Measurements from ENCODE around the gene TLCD4.
A peak's percentile ranks its signal among the peaks of the same experiment; 100 is the strongest.
"Not testable (repeated sequence)": the region's sequence is repeated elsewhere in the genome, so short reads cannot be mapped to it uniquely, and the experiment has no call there.

Gene TLCD4

DNA sequence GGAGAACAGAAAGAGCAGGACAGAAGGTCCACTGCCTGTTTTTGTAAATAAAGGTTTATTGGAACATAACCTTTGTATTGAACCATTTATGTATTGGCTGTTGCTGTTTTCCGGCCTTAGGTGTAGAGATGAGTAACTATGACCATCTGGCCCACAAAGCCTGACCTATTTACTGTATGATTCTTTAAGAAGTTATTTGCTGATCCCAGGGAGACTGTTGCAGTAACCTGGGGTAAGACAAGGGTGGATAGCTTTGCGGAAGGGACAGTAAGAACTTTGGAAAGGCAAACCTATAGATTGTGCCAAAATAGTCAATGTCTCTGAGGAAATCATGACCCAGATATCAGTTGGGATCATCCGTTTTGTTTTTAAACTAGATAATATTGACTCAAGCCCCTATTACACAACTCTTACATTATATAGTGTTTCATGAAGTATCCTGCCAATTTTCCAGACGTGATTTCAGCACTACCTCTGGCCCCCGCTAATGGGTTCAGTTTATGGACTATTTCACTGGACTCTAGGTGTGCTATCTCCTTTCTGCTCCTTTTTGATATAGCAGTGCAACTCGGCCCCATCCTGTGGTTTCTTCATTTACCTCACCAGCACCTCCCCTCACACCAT lies 20.8 kb upstream of the TLCD4 start:
- DNase-seq: no peak

GRCh38 chr1:95097426-95097825 lies 19.7 kb upstream of the TLCD4 start:
- no peak for DNase-seq

DNA sequence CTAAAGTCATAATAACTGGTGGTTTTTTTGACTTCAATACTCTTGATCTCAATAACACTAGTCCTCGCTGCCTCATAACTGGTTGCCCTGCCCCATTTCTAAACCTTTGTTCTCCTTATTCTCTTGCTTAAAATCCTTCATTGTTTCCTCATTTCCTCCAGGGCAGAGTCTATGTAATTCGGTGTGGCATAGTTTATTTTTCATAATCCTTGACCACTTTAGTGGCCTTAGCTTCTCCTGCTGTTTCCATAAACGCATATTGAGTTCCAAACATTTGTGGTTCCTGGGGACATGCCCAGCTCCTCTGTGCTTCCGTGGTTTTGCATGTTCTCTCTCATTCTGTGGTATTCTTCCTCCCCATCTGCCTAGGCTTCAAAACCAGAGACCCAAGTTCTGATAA lies 19.0 kb upstream of the TLCD4 start:
- no peak for DNase-seq

GRCh38 chr1:95108792-95109191 lies 8.4 kb upstream of the TLCD4 start:
- DNase-seq: no peak

- no peak for DNase-seq
These were observed 6.1 kb upstream of the TLCD4 start for GRCh38 chr1:95111014-95111413.

DNA sequence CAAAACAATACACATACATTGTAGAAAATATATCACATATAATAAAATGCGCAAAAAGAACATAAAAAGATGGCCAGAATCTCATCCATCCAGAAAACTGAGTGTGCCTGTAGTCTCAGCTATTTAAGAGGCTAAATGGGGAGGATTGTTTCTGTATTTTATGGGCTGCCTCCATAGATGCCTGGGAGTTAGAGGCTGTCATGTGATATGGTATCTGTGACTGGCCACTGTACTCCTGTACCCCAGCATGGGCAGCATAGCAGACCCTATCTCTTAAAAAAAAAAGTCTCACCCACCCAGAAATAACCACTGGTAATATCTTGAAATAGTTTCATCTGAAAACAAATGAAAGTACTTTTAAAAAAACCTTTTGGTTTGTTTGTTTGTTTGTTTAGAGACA lies 3.5 kb upstream of the TLCD4 start:
- no peak for DNase-seq

DNA sequence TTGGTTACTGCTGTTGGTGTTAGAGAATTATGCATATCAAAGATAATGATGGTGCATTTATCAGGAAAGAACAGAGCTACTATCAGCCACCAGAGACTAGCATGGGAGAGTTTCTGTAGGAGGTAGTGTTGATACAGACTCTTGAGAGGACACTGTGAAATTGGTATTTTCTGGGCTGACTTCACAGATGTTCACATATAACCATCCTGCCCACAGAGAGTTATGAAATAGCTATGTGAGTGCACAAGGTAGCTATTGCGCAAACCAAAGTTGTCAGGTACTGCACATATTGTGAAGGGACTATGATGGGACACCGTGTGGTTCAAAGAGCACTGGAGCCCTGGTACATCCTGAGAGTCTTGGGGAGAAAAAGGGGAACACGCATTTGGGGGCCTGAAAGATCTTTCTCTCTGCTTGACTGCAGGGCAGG lies 1.4 kb upstream of the TLCD4 start:
- DNase-seq: no peak

GRCh38 chr1:95116580-95117206 lies 462 bp upstream of the TLCD4 start:
- peak; percentile 19 for DNase-seq

GRCh38 chr1:95118067-95118499 lies 928 bp downstream of the TLCD4 start:
- DNase-seq: no peak

DNA sequence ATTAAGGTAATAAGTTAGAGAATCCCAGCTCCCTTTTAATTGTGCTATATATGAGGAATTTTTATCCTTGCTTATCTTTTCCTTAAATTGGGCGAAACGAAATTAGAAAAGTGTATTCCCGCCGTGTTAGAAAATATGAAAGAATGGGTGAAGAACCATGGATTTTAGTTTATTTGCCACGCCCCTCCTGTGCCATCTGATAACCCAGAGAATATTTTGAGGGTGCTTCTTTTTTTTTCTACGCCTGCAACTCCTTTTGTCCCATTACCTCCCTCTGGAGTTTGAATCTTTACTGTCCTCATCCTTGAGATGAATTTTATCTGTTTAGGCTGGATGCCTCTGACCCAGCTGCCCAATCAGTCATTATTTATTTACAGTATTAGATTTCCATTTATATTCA lies 1.6 kb downstream of the TLCD4 start:
- DNase-seq: no peak

DNA sequence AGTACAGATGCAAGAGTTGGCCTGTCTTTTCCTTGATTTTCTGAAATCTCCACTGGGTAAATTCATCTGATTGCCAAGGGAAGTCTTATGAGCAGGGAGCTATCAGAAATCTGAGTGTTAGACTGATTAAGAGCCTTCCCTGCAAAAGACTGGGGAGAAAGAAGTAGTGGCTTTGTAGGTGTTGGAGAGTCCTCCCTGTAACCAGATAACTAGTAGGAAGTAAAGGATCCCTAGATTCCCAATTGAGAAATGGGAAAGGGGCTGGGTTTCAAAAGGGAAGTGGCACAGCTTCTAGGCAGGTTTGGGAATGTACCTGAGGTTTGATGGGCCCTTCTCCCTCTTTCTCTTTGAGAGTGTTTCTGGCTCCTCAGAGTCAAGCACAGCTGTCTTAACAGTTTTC lies 2.1 kb downstream of the TLCD4 start:
- DNase-seq: no peak

DNA sequence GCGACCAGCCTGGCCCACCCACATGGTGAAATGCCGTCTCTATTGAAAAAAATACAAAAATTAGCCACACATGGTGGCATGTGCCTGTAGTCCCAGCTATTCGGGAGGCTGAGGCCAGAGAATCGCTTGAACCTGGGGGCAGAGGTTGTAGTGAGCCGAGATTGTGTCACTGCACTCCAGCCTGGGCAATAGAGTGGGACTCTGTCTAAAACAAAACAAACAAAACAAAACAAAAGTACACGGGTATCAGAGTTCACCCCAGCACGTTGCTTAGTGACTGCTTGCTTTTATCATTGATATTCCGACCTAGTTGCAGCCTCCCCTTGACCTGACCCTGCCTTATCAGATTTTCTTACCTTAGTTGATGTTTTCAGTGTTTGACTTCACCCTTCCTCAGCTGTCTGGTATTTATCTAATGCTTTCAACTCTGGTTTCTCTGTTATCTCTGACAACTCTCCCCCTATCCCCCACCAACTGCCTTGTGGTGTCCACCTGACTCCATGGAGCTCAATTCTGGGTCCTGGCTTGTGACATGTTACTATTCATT lies 5.1 kb downstream of the TLCD4 start:
- DNase-seq: no peak

- no peak for DNase-seq
These were observed 7.2 kb downstream of the TLCD4 start for GRCh38 chr1:95124342-95124741.

DNA sequence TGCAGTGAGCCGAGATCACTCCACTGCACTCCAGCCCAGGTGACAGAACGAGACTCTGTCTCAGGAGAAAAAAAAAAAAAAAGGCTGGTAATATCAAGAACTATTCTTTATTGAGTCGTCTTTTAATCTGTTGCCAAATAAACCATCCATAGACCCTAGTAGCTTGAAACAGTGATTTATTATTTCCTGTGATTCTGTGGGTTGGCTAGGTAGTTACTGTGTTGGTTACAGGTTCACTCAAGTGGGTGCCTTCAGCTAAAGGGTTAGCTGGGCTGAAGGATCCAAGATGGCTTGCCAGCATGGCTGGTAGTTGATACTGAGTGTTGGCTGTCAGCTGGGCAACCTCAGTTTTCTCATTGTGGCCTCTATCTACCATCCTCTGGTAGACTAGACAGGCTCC lies 9.2 kb downstream of the TLCD4 start:
- DNase-seq: no peak

DNA sequence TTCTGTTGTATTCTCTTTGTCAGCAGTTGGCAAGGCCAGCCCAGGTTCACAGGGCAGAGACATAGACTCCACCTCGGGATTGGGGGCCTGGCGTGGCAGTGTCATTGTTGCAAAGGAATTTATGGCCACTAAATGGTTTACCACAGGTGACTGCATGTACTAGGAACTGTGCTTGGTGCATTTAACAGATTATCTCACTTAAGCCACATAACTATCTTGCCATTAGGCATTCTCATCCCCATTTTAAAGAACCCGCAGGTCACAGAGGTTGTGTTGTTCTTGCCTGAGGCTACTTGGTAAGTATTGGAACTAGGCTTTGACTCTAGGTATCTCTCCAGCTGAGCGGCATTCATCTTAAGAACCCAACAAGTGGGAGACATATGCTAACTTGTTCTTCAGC lies 9.7 kb downstream of the TLCD4 start:
- DNase-seq: no peak

DNA sequence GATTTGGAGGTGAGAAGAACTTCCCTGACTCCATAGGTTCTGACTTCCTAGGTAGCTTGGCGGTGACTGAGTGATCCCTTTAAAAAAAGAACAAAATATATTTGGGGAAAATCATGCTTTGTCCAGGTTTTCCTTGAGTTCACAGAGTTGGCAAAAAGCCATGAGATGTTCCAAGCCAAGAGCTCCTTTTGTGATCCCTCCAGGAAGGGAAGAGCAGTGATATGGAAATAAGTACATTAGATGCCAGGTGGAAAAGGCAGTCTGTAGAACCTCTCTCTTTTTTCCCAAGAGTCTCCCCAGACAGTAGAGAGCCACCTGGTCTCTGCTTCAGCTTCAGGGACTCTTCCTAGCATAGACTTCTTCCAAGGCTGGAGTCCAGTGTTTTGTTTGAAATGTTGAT lies 10.2 kb downstream of the TLCD4 start:
- DNase-seq: no peak

GRCh38 chr1:95132762-95133161 lies 15.6 kb downstream of the TLCD4 start:
- no peak for DNase-seq

GRCh38 chr1:95133687-95134086 lies 16.5 kb downstream of the TLCD4 start:
- DNase-seq: no peak

GRCh38 chr1:95138223-95138622 lies 21.1 kb downstream of the TLCD4 start:
- DNase-seq: no peak

DNA sequence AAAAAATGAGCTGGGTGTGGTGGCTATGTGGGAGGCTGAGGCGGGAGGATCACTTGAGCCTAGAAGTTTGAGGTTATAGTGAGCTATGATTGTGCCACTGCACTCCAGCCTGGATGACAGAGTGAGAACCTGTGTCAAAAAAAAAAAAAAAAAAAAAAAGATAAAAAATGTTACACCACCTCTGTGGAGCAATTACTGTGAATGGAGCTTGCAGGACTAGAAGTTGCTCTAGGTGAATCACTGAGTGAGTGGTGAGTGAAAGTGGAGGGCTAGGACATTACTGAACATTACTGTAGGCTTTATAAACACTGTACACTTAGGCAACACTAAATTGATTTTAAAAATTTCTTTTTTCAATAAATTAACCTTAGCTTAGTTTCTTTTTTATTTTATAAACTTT lies 21.9 kb downstream of the TLCD4 start:
- no peak for DNase-seq

DNA sequence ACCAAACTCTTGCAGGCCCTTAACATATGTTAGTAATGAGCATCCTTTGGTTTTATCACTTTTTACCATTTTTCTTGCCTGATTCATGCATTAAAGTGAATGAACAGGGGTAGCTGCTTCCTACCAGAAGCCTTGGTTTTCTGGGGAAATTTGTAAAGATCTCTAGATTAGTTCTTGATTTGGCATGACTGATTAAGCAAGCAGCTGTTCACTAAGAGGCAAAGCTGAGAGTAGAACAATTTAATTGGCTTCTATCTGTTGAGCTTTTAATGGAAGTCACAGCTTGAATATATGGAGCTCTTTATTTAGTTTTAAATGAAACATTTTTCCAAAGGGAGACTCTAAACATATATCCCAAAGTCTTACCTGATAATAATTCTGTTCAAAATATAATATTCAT lies 23.6 kb downstream of the TLCD4 start:
- no peak for DNase-seq

DNA sequence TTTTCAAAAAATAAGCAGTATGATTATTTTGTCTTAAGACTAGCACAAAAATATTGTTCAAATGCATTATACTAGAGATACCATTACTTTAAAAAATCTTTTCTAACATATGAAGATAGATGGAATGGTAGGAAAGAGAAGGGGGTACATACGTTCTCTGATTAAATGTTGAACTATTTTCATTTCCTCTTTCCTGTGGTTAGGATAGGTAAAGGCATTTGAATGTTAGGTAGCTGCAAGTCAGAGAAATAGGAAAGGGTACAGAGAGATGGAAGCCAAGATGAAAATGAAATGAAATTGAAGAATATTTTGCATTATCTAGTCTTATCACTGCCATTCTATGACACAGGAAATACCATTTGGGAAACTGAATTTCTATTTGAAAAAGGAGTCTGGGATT lies 28.3 kb downstream of the TLCD4 start:
- no peak for DNase-seq

DNA sequence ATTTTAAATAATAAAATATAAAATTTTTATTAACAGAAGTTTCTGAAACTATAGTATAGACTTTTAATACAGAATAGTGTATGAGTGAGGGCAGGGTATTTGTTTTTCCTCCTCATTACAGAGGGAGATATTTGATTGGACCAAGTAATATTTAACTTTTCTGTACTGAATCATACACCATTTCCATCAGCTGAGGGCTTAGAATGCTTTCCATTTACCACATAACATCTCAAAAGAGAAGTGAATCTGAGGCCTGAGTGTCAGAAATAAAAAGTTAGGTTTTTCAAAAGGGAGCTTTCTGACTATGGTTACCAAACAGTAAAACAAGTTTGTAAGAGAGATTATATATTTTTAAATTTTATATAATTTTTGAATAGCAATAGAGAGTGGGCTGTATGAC lies 29.5 kb downstream of the TLCD4 start:
- DNase-seq: no peak

DNA sequence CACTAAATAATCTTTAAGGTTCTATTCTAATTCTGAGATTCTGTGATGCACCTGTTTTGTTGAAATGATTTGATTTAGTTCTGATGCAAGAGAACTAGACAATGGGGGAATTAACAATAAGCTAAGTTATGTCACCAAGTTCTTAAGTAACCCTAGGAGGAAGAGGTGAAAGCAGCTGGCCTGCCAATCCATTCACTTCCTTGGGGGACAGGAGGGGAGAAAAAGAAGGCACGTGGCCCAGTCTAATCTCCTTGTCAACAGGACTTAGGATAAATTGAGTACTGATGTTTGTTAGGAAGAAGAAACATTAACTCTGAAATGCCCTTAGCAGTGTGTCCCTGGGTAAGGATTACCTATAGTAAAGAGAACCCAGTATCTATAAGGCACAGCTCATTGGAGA lies 36.9 kb downstream of the TLCD4 start:
- DNase-seq: no peak

- not testable (repeated sequence) for DNase-seq
These were observed 48.4 kb downstream of the TLCD4 start for GRCh38 chr1:95165569-95165968.
